Activated B cell treated with CpG ODN at 0.5 μM for 24 hours (primary cell): ENCODE results near the gene HSD3B2. TPM values are rescaled to one million over a fixed set of nuclear protein-coding genes. Genes with fewer than 3 reads are reported as not detected.

ENCODE experiments used
- ATAC-seq: fragments of 200-7000 bp; cut with Tn5 transposase; one replicate; pipeline ENCODE4 v1.10.0; 2021; ENCODE audit warnings: low read depth, mild to moderate bottlenecking, moderate library complexity
- CTCF ChIA-PET: fragments of 350-600 bp; sonication (Branson Sonifier 250); formaldehyde crosslinking; loops from one replicate; lab custom pipeline; 2021; ENCODE audit warnings: antibody characterized with exemption; lab: Charles Lee
- POLR2A ChIA-PET: fragments of 350-600 bp; sonication (Branson Sonifier 250); formaldehyde crosslinking; loops from one replicate; lab custom pipeline; 2021; ENCODE audit warnings: antibody characterized with exemption; lab: Charles Lee
- DNase-seq: peaks from one replicate; pipeline ENCODE4 v3.0.0; 2022
- H3K27ac Mint-ChIP-seq: one replicate; pipeline ENCODE4 v1.8.0; 2020; ENCODE audit warnings: mixed read lengths
- H3K27me3 Mint-ChIP-seq: one replicate; pipeline ENCODE4 v1.8.0; 2021; ENCODE audit warnings: mixed read lengths
- H3K36me3 Mint-ChIP-seq: one replicate; pipeline ENCODE4 v1.8.0; 2021; ENCODE audit warnings: low read depth, mixed read lengths
- H3K4me1 Mint-ChIP-seq: one replicate; pipeline ENCODE4 v1.8.0; 2021; ENCODE audit warnings: mixed read lengths
- H3K4me3 Mint-ChIP-seq: one replicate; pipeline ENCODE4 v1.8.0; 2020; ENCODE audit warnings: mild to moderate bottlenecking, mixed read lengths
- H3K9me3 Mint-ChIP-seq: one replicate; pipeline ENCODE4 v1.8.0; 2020; ENCODE audit warnings: mixed read lengths
- CTCF ChIP-seq: fragments of 200-600 bp; IDR thresholded peaks from one replicate; pipeline ENCODE4 v1.8.0; 2022; ENCODE audit warnings: antibody characterized with exemption, mild to moderate bottlenecking
- intact Hi-C: fragments of 100-400 bp; cut with micrococcal nuclease; formaldehyde crosslinking; loops from one replicate; pipeline ENCODE4 v1.15.1; 2024
- total RNA-seq: library from RNA; stranded (reverse); gene quantifications from 2 replicates; pipeline ENCODE4 v1.2.3, GENCODE V29; 2022

The HSD3B2 gene
- total RNA-seq, 1 donor from 2014 or later: not detected

GRCh38 chr1:119467857-119468668, 53.1 kb downstream of the HSD3B2 start:
- intact Hi-C loops: no loop called here
- POLR2A ChIA-PET: no interaction called here
- DNase-seq (no peak), ATAC-seq (no peak)
- no peak overlapping the region for H3K27ac Mint-ChIP-seq
- H3K4me1 Mint-ChIP-seq: no peaks in the 10 kb centered on the region
- no peak for TF ChIP-seq CTCF
- no peak overlapping the region for H3K4me3 Mint-ChIP-seq
- H3K27me3 Mint-ChIP-seq: peaks cover 3% of the 10 kb centered on the region
- no peaks in the 10 kb centered on the region for H3K36me3 Mint-ChIP-seq
- CTCF ChIA-PET: no interaction called here
- no peaks in the 10 kb centered on the region for H3K9me3 Mint-ChIP-seq

DNA sequence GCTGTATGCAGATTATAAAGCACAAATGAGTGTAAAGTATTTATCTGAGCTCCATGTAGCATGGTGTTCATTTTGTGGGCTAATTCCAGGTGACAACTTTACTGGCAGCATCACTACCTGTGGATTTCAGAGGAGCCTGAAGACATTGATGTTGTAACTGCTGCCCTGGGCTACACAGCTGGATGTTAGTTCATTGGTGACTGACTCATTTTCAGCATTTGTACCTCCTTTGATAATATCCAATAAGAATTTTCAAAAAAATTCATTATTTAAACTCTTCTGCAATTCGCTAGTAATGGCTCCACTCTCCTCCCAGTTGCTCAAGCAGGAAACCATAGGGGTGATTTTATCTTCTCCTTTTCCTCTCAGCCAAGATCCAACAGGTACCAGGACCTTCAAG, 54.8 kb downstream of the HSD3B2 start:
- CTCF ChIA-PET: no interaction called here
- ATAC-seq (no peak), DNase-seq (no peak)
- no peaks in the 10 kb centered on the region for H3K4me1 Mint-ChIP-seq
- no peaks in the 10 kb centered on the region for H3K9me3 Mint-ChIP-seq
- H3K4me3 Mint-ChIP-seq: no peak overlapping the region
- POLR2A ChIA-PET: no interaction called here
- intact Hi-C loops: no loop called here
- peaks cover 3% of the 10 kb centered on the region for H3K27me3 Mint-ChIP-seq
- TF ChIP-seq CTCF: no peak
- H3K27ac Mint-ChIP-seq: no peak overlapping the region
- no peaks in the 10 kb centered on the region for H3K36me3 Mint-ChIP-seq

GRCh38 chr1:119470377-119470776, 55.4 kb downstream of the HSD3B2 start:
- intact Hi-C loops: no loop called here
- Mint-ChIP-seq H3K27ac (no peak overlapping the region), H3K4me1 (no peaks in the 10 kb centered on the region), H3K36me3 (no peaks in the 10 kb centered on the region), H3K4me3 (no peak overlapping the region), H3K9me3 (no peaks in the 10 kb centered on the region), H3K27me3 (peaks cover 6% of the 10 kb centered on the region)
- no peak for ATAC-seq
- DNase-seq: no peak
- no peak for TF ChIP-seq CTCF
- ChIA-PET POLR2A (no interaction called here), CTCF (no interaction called here)

DNA sequence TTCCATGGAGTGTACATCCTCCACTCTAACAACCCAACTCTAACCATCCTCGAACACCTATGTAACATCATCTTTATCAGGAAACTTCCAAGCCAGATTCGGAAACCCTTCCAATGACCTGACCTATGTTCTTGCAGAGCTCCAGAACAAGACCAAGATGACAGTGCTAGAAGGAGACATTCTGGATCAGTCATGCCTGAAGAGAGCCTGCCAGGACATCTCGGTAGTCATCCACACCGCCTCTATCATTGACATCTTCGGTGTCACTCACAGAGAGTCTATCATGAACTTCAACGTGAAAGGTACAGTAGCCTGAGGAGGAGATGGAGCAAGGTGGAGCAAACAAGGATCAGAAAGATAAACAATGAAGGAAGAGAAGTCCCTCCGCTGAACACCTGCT, 56.0 kb downstream of the HSD3B2 start:
- Mint-ChIP-seq H3K9me3 (no peaks in the 10 kb centered on the region), H3K27ac (no peak overlapping the region), H3K4me3 (no peak overlapping the region), H3K27me3 (peaks cover 6% of the 10 kb centered on the region), H3K36me3 (no peaks in the 10 kb centered on the region), H3K4me1 (no peaks in the 10 kb centered on the region)
- POLR2A ChIA-PET: no interaction called here
- DNase-seq (no peak), ATAC-seq (no peak)
- intact Hi-C loops: no loop called here
- CTCF ChIA-PET: no interaction called here
- TF ChIP-seq CTCF: no peak

DNA sequence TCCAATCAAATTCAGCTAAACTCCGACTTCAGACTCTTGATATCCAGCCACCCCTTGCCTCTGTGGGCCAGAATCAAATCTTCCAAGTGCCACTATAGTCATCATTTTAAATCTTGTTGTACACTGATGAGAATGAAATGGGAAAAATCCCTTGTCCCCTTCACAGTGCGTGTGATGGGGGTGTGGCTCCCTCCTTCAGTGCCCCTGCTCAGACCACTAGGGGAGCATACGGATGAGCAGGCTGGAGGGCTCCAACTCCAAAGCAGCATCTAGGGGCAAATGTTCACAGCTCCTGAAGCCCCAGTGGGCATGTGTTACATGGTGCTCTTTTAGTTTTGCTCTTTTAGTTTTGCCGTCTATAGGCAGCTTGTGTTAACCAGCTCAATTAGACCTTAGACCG, 56.6 kb downstream of the HSD3B2 start:
- CTCF ChIA-PET: interaction anchor here (1.1 kb wide), 1 partner anchor 25 kb away, joined by 3 read pairs; no protein-coding TSS in a partner anchor
- ATAC-seq (no peak), DNase-seq (no peak)
- H3K9me3 Mint-ChIP-seq: no peaks in the 10 kb centered on the region
- no peak for TF ChIP-seq CTCF
- H3K27ac Mint-ChIP-seq: no peak overlapping the region
- H3K4me1 Mint-ChIP-seq: no peaks in the 10 kb centered on the region
- no peaks in the 10 kb centered on the region for H3K36me3 Mint-ChIP-seq
- peaks cover 6% of the 10 kb centered on the region for H3K27me3 Mint-ChIP-seq
- POLR2A ChIA-PET: no interaction called here
- H3K4me3 Mint-ChIP-seq: no peak overlapping the region
- intact Hi-C loops: no loop called here
